ENCODE data around the gene SLC25A47.
"Not testable (repeated sequence)": the region's sequence is repeated elsewhere in the genome, so short reads cannot be mapped to it uniquely, and the experiment has no call there.

DNA sequence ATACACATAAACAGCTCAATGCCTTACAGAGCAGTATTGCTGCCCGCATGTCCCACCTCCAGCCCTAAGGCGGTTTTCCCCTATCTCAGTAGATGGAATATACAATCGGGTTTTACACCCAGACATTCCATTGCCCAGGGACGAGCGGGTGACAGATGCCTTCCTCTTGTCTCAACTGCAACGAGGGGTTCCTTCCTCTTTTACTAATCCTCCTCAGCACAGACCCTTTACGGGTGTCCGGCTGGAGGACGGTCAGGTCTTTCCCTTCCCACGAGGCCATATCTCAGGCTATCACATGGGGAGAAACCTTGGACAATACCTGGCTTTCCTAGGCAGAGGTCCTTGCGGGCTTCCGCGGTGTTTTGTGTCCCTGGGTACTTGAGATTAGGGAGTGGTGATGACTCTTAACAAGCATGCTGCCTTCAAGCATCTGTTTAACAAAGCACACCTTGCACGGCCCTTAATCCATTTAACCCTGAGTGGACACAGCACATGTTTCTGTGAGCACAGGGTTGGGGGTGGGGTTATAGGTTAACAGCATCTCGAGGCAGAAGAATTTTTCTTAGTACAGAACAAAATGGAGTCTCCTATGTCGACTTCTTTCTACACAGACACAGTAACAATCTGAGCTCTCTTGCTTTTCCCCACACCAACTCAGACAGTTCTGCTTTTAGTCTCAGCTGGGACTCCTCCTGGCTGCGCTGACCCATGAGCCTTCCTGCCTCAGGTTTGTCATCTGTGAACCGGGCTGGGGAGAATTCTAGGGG is 10.8 kb upstream of the SLC25A47 start:
- TF ChIP-seq, protein P1, sequence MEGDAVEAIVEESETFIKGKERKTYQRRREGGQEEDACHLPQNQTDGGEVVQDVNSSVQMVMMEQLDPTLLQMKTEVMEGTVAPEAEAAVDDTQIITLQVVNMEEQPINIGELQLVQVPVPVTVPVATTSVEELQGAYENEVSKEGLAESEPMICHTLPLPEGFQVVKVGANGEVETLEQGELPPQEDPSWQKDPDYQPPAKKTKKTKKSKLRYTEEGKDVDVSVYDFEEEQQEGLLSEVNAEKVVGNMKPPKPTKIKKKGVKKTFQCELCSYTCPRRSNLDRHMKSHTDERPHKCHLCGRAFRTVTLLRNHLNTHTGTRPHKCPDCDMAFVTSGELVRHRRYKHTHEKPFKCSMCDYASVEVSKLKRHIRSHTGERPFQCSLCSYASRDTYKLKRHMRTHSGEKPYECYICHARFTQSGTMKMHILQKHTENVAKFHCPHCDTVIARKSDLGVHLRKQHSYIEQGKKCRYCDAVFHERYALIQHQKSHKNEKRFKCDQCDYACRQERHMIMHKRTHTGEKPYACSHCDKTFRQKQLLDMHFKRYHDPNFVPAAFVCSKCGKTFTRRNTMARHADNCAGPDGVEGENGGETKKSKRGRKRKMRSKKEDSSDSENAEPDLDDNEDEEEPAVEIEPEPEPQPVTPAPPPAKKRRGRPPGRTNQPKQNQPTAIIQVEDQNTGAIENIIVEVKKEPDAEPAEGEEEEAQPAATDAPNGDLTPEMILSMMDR (IDR thresholded peaks at IDR 0.05; ENCODE audit: low read length): not testable (repeated sequence)
- TF ChIP-seq EZH2 (optimal IDR thresholded peaks at IDR 0.05; ENCODE audit: low read depth, low read length); EZH2phosphoT487 (IDR thresholded peaks at IDR 0.05; ENCODE audit: low read length): not testable (repeated sequence)

Measured in MM.1S (cell line).